HG02884 (cell line): ENCODE results near the gene OTULINL.
"Not testable (repeated sequence)": the region's sequence is repeated elsewhere in the genome, so short reads cannot be mapped to it uniquely, and the experiment has no call there.

Experiments used
- ATAC-seq: cut with Tn5 transposase; IDR thresholded peaks from one replicate; pipeline ENCODE4 v1.9.1; 2021; ENCODE audit warnings: mild to moderate bottlenecking, moderate library complexity; ENCODE audit not compliant: unreplicated experiment

The OTULINL gene

DNA sequence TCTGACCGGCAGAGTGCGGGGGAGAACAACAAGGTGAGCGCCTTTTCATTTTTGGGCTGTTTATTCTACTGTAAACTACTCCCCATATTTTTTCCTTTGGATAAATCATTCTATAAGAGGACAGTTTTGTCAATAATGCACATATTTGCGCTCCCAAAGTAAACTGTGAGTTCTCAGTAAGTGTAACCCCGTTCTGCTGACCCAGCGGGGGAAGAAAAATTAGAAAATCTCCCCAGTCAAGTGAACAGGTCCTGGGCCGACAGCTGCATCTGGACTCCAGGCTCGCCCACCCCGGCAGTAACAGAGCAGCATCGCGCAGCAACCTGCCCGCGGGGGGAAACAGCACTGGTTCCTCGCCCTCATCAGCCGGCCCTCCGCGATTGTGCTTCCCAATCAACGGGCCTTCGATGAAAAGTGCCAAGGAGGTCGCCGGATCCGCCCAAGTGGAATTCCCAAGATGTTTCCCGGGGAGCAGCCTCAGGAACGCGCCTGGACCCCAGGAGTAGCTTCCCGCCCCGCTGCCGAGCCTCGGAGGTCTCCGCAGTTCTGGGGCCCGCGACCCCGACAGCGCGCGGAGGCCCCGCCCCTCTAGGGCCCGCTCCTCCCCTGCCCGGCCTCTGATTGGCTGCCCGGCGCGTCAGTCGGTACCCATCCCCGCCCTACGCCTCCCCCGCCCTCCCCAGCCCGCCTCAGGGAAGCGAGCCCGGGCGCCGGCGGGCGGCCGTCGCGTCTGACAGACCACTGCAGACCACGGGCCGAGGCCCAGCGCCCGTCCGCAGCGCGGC is at the start of gene OTULINL:
TSS of gene OTULINL (plus strand) at position 687 of the 785 bp plus-strand sequence. CDS start 103 bp downstream, outside the sequence.
- peak; percentile 98 for ATAC-seq

DNA sequence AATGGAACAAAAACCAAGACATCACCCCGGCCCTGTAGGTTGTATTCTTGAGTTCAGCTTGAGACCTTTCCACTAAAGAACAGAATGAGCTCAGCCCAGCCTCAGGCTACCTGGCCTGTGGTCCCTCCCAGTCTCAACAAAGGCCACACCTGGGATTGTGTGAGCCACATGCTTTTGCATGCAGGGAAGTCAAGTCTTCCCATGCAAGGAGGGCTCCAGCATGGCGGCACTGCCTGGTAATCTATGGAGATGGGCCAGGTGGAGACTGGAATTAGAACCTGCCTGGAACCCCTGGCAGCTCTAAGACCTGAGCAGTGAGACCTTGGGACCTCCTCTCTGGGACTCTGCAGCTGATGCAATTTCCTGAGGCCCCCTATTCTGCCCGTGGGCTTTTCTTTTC is 49.4 kb upstream of the OTULINL start:
- no peak for ATAC-seq

DNA sequence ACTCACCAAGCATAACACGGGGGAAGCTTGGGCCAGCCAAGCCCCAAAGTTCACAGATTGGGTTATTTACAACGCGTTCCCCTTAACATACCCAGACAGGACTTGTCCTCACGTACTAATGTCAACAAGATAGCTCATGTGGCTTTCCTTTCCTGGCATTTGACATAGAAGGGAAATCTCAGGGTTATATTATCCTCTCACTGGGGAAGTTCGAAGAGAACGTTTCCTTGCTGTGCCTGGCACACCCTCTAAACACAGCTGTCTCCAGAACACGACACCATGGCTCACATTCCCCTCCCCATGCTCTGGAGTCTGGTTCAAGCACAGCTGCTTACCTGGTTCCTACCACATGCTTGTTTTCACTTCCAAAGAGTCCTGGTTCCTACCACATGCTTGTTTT is 46.8 kb upstream of the OTULINL start:
- no peak for ATAC-seq

- ATAC-seq = no peak
Observed at GRCh38 chr5:14545308-14545707, 36.3 kb upstream of the OTULINL start.

- ATAC-seq = no peak
Observed at GRCh38 chr5:14545862-14546261, 35.7 kb upstream of the OTULINL start.

DNA sequence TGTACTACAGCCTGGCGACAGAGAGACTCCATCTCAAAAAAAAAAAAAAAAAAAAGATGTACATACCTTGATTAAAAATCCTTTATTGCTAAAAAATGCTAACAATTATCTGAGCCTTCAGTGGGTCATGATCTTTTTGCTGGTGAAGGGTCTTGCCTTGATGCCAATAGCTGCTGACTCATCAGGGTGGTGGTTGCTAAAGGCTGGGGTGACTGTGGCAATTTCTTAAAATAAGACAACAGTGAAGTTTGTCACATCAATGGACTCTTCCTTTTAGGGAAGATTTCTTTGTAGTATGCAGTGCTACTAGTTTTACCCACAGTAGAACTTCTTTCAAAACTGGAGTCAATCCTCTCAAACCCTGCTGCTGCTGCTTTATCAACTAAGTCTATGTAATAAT is 33.9 kb upstream of the OTULINL start:
- no peak for ATAC-seq

- ATAC-seq = no peak
Observed at GRCh38 chr5:14551211-14551610, 30.4 kb upstream of the OTULINL start.

GRCh38 chr5:14552017-14552416 is 29.6 kb upstream of the OTULINL start:
- ATAC-seq = no peak

GRCh38 chr5:14554288-14554687 is 27.3 kb upstream of the OTULINL start:
- ATAC-seq = not testable (repeated sequence)

DNA sequence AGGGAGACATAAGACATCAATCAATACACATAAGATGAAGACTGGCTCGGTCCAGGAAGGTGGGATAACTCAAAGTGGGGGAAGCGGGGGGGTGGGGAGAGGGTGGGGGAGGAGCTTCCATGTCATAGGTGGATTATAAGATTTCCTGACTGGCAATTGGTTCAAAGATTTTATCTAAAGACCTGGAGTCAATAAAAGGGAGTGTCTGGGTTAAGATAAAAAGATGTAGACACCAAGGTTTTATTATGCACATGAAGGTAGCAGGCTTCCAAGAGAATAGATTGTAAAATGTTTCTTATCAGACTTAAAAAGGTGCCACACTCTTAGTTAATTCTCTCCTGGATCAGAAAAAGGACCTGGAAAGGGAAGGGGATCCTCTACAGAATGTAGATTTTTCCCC is 25.6 kb upstream of the OTULINL start:
- ATAC-seq = no peak

DNA sequence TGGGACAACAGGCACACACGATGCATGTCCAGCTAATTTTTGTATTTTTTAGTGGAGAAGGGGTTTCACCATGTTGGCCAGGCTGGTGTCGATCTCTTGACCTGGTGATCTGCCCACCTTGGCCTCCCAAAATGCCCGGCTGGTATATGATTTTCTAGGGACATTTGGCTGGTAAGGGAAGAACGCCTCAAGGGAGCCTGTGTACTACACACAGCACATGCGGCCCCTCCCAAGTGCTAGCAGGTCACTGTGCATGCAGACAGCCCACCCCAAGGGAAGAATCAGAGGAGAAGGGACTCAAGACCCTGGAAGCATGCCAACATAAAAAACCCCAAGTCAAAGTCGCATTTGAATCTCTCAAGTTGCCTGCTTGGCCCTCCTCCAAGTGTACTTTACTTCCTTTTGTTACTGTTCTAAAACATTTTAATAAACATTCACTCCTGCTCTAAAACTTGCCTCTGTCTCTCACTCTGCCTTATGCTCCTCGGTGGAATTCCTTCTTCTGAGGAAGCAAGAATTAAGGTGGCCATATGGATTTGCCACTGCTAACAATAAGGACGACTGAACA is 24.3 kb upstream of the OTULINL start:
- no peak for ATAC-seq

- no peak for ATAC-seq
Observed at GRCh38 chr5:14557791-14558415, 23.7 kb upstream of the OTULINL start.

DNA sequence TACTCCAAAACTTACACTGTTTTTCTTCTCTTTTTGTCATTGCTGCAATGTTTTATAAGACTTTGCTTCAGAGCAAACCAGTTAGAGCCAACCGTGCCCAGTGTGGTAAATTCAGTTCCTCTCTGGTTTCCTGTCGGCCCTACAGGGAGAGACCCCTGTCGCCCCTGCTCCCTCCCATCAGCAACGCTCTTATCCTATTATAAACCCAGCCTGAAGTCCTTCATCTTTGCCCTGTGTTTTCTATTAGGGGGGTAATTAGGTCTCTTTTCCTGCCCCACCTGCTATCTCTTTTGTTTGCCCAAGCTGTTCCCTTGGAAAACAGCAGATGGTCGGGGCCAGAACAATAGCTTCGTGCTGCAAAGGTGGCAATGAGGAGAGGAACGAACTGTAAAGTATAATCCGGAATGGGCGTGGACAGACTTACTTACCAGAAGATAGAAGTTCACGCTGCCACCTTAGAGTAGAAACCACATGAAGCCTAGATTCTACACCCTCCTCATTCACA is 21.4 kb upstream of the OTULINL start:
- ATAC-seq = no peak

DNA sequence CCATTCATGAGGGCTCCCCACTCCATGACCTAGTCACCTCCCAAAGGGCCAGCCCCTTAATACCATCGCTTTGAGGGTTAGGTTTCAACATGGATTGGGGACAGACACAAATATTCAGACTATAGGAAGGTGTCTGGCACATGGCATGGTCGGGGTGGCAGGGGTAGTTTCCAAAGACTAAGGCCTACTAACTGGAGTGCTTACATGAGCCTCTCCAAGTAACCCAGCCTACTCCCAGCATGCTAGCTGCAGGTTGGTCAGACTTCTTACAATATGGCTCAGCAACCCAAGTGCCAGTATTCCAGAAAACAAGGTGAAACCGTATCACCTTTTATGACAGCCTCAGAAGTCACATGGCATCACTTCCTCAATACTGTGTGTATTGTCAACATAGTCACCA is 19.9 kb upstream of the OTULINL start:
- no peak for ATAC-seq

- no peak for ATAC-seq
Observed at GRCh38 chr5:14568333-14568732, 13.3 kb upstream of the OTULINL start.

DNA sequence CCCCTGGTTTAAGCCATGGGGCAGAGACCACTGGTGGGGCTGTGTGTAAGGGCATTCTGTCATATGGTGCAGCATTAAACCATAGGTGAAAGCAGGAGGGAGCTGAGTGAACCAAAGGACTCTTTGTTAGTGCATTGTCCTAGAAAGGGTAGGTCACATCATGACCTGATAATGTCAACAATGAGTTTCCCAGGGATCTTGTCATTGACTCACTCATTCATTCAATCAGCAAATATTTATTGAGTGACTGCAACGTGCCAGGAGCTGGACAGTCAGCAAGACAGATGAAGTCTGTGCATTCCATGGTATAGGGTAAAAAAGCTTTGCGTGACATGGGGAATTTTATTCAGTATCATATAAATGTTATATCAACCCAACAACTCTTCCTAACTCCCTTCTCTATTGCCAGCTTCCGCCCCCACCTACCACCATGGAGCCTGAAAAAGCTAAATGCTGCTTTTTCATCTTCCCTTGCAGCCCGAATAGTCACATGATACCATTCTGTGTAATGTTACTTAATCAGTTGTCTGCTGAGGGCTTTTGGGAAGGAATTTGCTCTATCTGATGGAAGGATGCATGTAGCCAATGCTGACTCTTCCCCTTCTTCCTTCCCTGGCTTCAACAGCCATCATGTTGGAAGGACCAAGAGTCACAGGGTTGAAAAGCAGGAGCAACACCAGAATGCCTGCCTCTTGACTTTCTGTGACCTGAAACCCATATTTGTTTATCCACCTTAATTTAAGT is 11.5 kb upstream of the OTULINL start:
- no peak for ATAC-seq

GRCh38 chr5:14571901-14572300 is 9.7 kb upstream of the OTULINL start:
- ATAC-seq = no peak

- ATAC-seq = no peak
Observed at GRCh38 chr5:14572385-14572784, 9.2 kb upstream of the OTULINL start.

DNA sequence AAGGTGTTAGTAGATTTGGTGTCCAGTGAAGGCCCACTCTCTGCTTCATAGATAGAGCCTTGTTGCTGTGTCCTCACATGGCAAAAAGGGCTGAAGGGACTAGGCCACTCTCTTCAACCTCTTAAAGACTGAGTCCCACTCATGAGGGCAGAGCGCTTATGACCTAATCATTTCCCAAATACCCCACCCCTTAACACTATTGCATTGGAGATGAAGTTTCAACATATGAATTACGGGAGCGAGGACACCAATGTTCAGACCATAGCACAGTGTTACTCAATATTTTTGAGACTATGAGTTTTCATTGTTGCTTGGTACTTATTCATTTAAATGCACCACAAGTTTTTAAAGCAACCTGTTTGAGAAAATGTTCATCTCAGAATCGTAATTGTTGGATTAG is 8.8 kb upstream of the OTULINL start:
- ATAC-seq = no peak

GRCh38 chr5:14574096-14574495 is 7.5 kb upstream of the OTULINL start:
- ATAC-seq = no peak

- ATAC-seq = no peak
Observed at GRCh38 chr5:14574891-14575508, 6.6 kb upstream of the OTULINL start.
